HL-60 (cell line): Measurements from ENCODE around the gene LMOD1.

ENCODE experiments used
- DNase-seq, 2 experiments: peaks; one replicate each; pipeline ENCODE4 v3.0.0-alpha.2; 2010 to 2020; ENCODE audit warnings: low read depth in 1 of 2, low spot score in 1 of 2
- H3K27ac ChIP-seq: fragments of 250-450 bp; sonication (Bioruptor Pico); replicated peaks from 2 replicates; pipeline ENCODE4 v1.5.1; 2020; ENCODE audit warnings: mild to moderate bottlenecking, moderate library complexity
- H3K27me3 ChIP-seq: fragments of 250-450 bp; sonication (Bioruptor Pico); 2 replicates; pipeline ENCODE4 v1.5.1; 2021; ENCODE audit warnings: mild to moderate bottlenecking, moderate library complexity; ENCODE audit not compliant: insufficient read depth, poor library complexity, severe bottlenecking
- H3K4me3 ChIP-seq: replicated peaks from 2 replicates; pipeline ENCODE4 v1.5.1; 2011; ENCODE audit warnings: mild to moderate bottlenecking, control low read depth, low read length; ENCODE audit not compliant: insufficient read depth
- CTCF ChIP-seq: IDR thresholded peaks from one replicate; pipeline ENCODE4 v1.5.1; 2011; ENCODE audit warnings: low read length, control low read depth, inconsistent platforms; ENCODE audit not compliant: insufficient read depth
- GABPA ChIP-seq: IDR thresholded peaks from 2 replicates; pipeline ENCODE4 v1.6.1; 2012; ENCODE audit warnings: low read depth
- POLR2AphosphoS5 ChIP-seq: IDR thresholded peaks from 2 replicates; pipeline ENCODE4 v1.6.1; 2012; ENCODE audit warnings: low read depth
- REST ChIP-seq: IDR thresholded peaks from 2 replicates; pipeline ENCODE4 v1.6.1; 2012; ENCODE audit warnings: low read depth; ENCODE audit not compliant: insufficient replicate concordance
- SPI1 ChIP-seq: IDR thresholded peaks from 2 replicates; pipeline ENCODE4 v1.6.1; 2012; ENCODE audit warnings: low read depth, mild to moderate bottlenecking, borderline replicate concordance

LMOD1 gene

GRCh38 chr1:201894343-201895119, 51.8 kb downstream of the LMOD1 start:
- Histone ChIP-seq H3K27me3 (peaks cover 17% of the 10 kb centered on the region), H3K4me3 (no peak overlapping the region), H3K27ac (no peak overlapping the region)
- DNase-seq: no peak
- TF ChIP-seq CTCF (no peak), REST (no peak), POLR2AphosphoS5 (no peak), GABPA (no peak)

- TF ChIP-seq CTCF: no peak
- H3K27me3 ChIP-seq: peaks cover 24% of the 10 kb centered on the region
- no peak for DNase-seq
- no peak overlapping the region for H3K4me3 ChIP-seq
- H3K27ac ChIP-seq: no peak overlapping the region
Measured at GRCh38 chr1:201893431-201893830, 52.9 kb downstream of the LMOD1 start.

GRCh38 chr1:201892211-201892610, 54.1 kb downstream of the LMOD1 start:
- Histone ChIP-seq H3K27ac (no peak overlapping the region), H3K27me3 (peaks cover 35% of the 10 kb centered on the region), H3K4me3 (no peak overlapping the region)
- TF ChIP-seq GABPA (no peak), CTCF (no peak), REST (no peak), POLR2AphosphoS5 (no peak), SPI1 (no peak)
- DNase-seq: no peak

- Histone ChIP-seq H3K27ac (no peak overlapping the region), H3K27me3 (peaks cover 37% of the 10 kb centered on the region), H3K4me3 (no peak overlapping the region)
- DNase-seq: no peak
- TF ChIP-seq GABPA: no peak
- no peak for TF ChIP-seq POLR2AphosphoS5
- no peak for TF ChIP-seq CTCF
- no peak for TF ChIP-seq SPI1
- no peak for TF ChIP-seq REST
Measured at GRCh38 chr1:201891451-201892045, 54.8 kb downstream of the LMOD1 start.
